Kidney (tissue), 14 donors: Measurements from ENCODE around the gene CTDSP1. TPM values are rescaled to one million over a fixed set of nuclear protein-coding genes. Genes with fewer than 3 reads are reported as not detected.
A peak's percentile ranks its signal among the peaks of the same experiment; 100 is the strongest.

ENCODE experiments used
- DNase-seq, 5 donors: peaks; one replicate each; pipeline ENCODE4 v3.0.0-alpha.2; 2013 to 2020
- FAIRE-seq: peaks from 2 replicates; lab custom pipeline; 2012; peaks lifted over from hg19 to GRCh38; lab: Jason Lieb, UNC
- H3K27ac ChIP-seq, 2 donors: one replicate each; pipeline ENCODE4 v1.7.0; 2013; ENCODE audit warnings: low read depth in 2 of 2, low read length in 2 of 2, inconsistent platforms in 1 of 2
- H3K27me3 ChIP-seq: one replicate; pipeline ENCODE4 v1.7.1; 2013; ENCODE audit warnings: low read length, inconsistent platforms; ENCODE audit not compliant: control insufficient read depth, insufficient read depth
- H3K36me3 ChIP-seq, 3 donors: one replicate each; pipeline versions ENCODE4 v1.7.0 to v1.7.1; 2013; ENCODE audit warnings: low read length in 3 of 3, control low read depth in 1 of 3, inconsistent platforms in 1 of 3; ENCODE audit not compliant: insufficient read depth in 3 of 3, control insufficient read depth in 2 of 3
- H3K4me1 ChIP-seq, 3 donors: one replicate each; pipeline versions ENCODE4 v1.7.0 to v1.7.1; 2013; ENCODE audit warnings: low read length in 3 of 3, inconsistent platforms in 1 of 3, low read depth in 1 of 3; ENCODE audit not compliant: control insufficient read depth in 2 of 3, insufficient read depth in 2 of 3
- H3K4me3 ChIP-seq, 3 donors: one replicate each; pipeline versions ENCODE4 v1.7.0 to v1.8.1; 2013; ENCODE audit warnings: low read length in 3 of 3, control low read depth in 1 of 3, inconsistent platforms in 1 of 3
- H3K9ac ChIP-seq, 3 donors: one replicate each; pipeline versions ENCODE4 v1.7.0 to v1.7.1; 2013; ENCODE audit warnings: low read length in 3 of 3, control low read depth in 1 of 3, inconsistent platforms in 1 of 3
- H3K9me3 ChIP-seq, 3 donors: one replicate each; pipeline versions ENCODE4 v1.7.0 to v1.7.1; 2013; ENCODE audit warnings: low read length in 3 of 3, control low read depth in 1 of 3, inconsistent platforms in 1 of 3; ENCODE audit not compliant: control insufficient read depth in 2 of 3, insufficient read depth in 1 of 3
- CTCF ChIP-seq: IDR thresholded peaks from 3 replicates; pipeline ENCODE4 v1.5.1; 2012; ENCODE audit warnings: mild to moderate bottlenecking, moderate library complexity, borderline replicate concordance; ENCODE audit not compliant: insufficient read depth; ENCODE audit errors: extremely low read depth
- intact Hi-C: fragments of 100-400 bp; cut with DNase I; formaldehyde crosslinking; loops from one replicate; pipeline ENCODE4 v1.11.1; 2022
- polyA plus RNA-seq: library from polyadenylated mRNA; stranded (reverse); fragments of 350-450 nt; fragmentation: Illumina TruSeq; extraction: RNeasy Lipid Tissue Mini Kit (QIAGEN cat#74804); gene quantifications from one replicate; pipeline ENCODE4 v1.2.3, GENCODE V29; 2014; ENCODE audit warnings: low read depth, low replicate concordance; ENCODE audit not compliant: insufficient read depth
- total RNA-seq: library from RNA; stranded (reverse); fragmentation: NEBNext Ultra II Directional; extraction: Animal tissue kit (Norgen Biotek cat#: 25700); gene quantifications from one replicate; pipeline ENCODE4 v1.2.1, GENCODE V29; 2021
- donor health status: control.
- donor health status: control.
- donor health status: control.
- donor health status: control.
- donor health status: control.
- donor health status: DM: yes; HTN: yes; CAD: no.
- donor health status: Normal renal cell carcinoma (clear cell type).

CTDSP1 gene
- total and polyA plus RNA-seq, 2 donors from 2014 or later = 118 to 196 TPM

GRCh38 chr2:218431878-218432277 lies 32.2 kb downstream of the CTDSP1 start:
- peak in 1 of 5 donors; percentile 32 for DNase-seq
- no peak overlapping the region for H3K27ac ChIP-seq
- TF ChIP-seq CTCF = no peak

GRCh38 chr2:218432676-218433365 lies 33.2 kb downstream of the CTDSP1 start:
- TF ChIP-seq CTCF = no peak
- DNase-seq = peak in 2 of 5 donors; percentile 12 to 28

More at GRCh38 chr2:218431878-218432277, 32.2 kb downstream of the CTDSP1 start:
- Histone ChIP-seq H3K9ac (no peak overlapping the region), H3K36me3 (peaks cover 0 to 3% (median 0%) of the 10 kb centered on the region in 3 donors), H3K9me3 (no peaks in the 10 kb centered on the region), H3K4me3 (no peak overlapping the region), H3K4me1 (no peaks in the 10 kb centered on the region), H3K27me3 (no peaks in the 10 kb centered on the region)
- intact Hi-C loops = no loop called here
- FAIRE-seq = no peak

GRCh38 chr2:218434456-218434855 lies 34.8 kb downstream of the CTDSP1 start:
- no peak overlapping the region for H3K4me3 ChIP-seq
- no peaks in the 10 kb centered on the region for H3K36me3 ChIP-seq
- no peaks in the 10 kb centered on the region for H3K9me3 ChIP-seq
- TF ChIP-seq CTCF = no peak
- no peak overlapping the region for H3K27ac ChIP-seq
- H3K9ac ChIP-seq = no peak overlapping the region
- H3K27me3 ChIP-seq = no peaks in the 10 kb centered on the region
- no peaks in the 10 kb centered on the region for H3K4me1 ChIP-seq
- intact Hi-C loops = no loop called here
- DNase-seq (peak in 2 of 5 donors; percentile 10 to 16), FAIRE-seq (no peak)

More at GRCh38 chr2:218432676-218433365, 33.2 kb downstream of the CTDSP1 start:
- no peaks in the 10 kb centered on the region for H3K4me1 ChIP-seq
- intact Hi-C loops = no loop called here
- no peaks in the 10 kb centered on the region for H3K9me3 ChIP-seq
- FAIRE-seq = no peak
- no peak overlapping the region for H3K4me3 ChIP-seq
- H3K27ac ChIP-seq = no peak overlapping the region
- H3K27me3 ChIP-seq = no peaks in the 10 kb centered on the region
- H3K36me3 ChIP-seq = peaks cover 0 to 3% (median 0%) of the 10 kb centered on the region in 3 donors
- no peak overlapping the region for H3K9ac ChIP-seq
